Astrocyte (in vitro differentiated cells and primary cell): Measurements from ENCODE around the gene ADAMTS17. TPM values are rescaled to one million over a fixed set of nuclear protein-coding genes. Genes with fewer than 3 reads are reported as not detected.

Experiments used
- DNase-seq: peaks from one replicate; pipeline ENCODE4 v3.0.0-alpha.2; 2010; ENCODE audit warnings: low read depth
- FAIRE-seq: peaks from 2 replicates; lab custom pipeline; 2011; peaks lifted over from hg19 to GRCh38; lab: Jason Lieb, UNC
- H2AFZ ChIP-seq: 2 replicates; pipeline ENCODE4 v1.6.0; 2012; ENCODE audit warnings: low read depth, low read length, inconsistent platforms
- H3K27ac ChIP-seq: 2 replicates; pipeline ENCODE4 v1.5.1; 2011; ENCODE audit warnings: low read depth, low read length, inconsistent platforms
- H3K27me3 ChIP-seq: 2 replicates; pipeline ENCODE4 v1.6.0; 2011; ENCODE audit warnings: low read length, inconsistent platforms; ENCODE audit not compliant: insufficient read depth
- H3K36me3 ChIP-seq: 2 replicates; pipeline ENCODE4 v1.5.1; 2011; ENCODE audit warnings: low read length, inconsistent platforms; ENCODE audit not compliant: insufficient read depth
- H3K4me1 ChIP-seq: 2 replicates; pipeline ENCODE4 v1.5.1; 2011; ENCODE audit warnings: low read length, inconsistent platforms; ENCODE audit not compliant: insufficient read depth
- H3K4me2 ChIP-seq: 2 replicates; pipeline ENCODE4 v1.6.0; 2012; ENCODE audit warnings: low read length, inconsistent platforms
- H3K4me3 ChIP-seq: 2 replicates; pipeline ENCODE4 v1.5.1; 2011; ENCODE audit warnings: low read depth, mild to moderate bottlenecking, low read length, inconsistent platforms; ENCODE audit not compliant: insufficient read depth
- H3K79me2 ChIP-seq: 2 replicates; pipeline ENCODE4 v1.6.0; 2012; ENCODE audit warnings: mild to moderate bottlenecking, low read length, inconsistent platforms; ENCODE audit not compliant: insufficient read depth
- H3K9ac ChIP-seq: 2 replicates; pipeline ENCODE4 v1.6.0; 2012; ENCODE audit warnings: mild to moderate bottlenecking, low read length, inconsistent platforms
- H3K9me3 ChIP-seq: 2 replicates; pipeline ENCODE4 v1.5.1; 2012; ENCODE audit warnings: low read depth, mild to moderate bottlenecking, low read length, inconsistent platforms; ENCODE audit not compliant: insufficient read depth
- H4K20me1 ChIP-seq: 2 replicates; pipeline ENCODE4 v1.6.0; 2012; ENCODE audit warnings: low read length, inconsistent platforms; ENCODE audit not compliant: insufficient read depth
- H3K27ac Mint-ChIP-seq: one replicate; pipeline ENCODE4 v1.8.0; 2021; ENCODE audit warnings: mild to moderate bottlenecking, mixed read lengths; ENCODE audit not compliant: unreplicated experiment
- H3K27me3 Mint-ChIP-seq: one replicate; pipeline ENCODE4 v1.8.0; 2021; ENCODE audit warnings: low read depth, mixed read lengths; ENCODE audit not compliant: unreplicated experiment
- H3K36me3 Mint-ChIP-seq: one replicate; pipeline ENCODE4 v1.8.0; 2021; ENCODE audit warnings: low read depth, mixed read lengths; ENCODE audit not compliant: unreplicated experiment
- H3K4me1 Mint-ChIP-seq: one replicate; pipeline ENCODE4 v1.8.0; 2021; ENCODE audit warnings: low read depth, mixed read lengths; ENCODE audit not compliant: unreplicated experiment
- H3K4me3 Mint-ChIP-seq: one replicate; pipeline ENCODE4 v1.8.0; 2021; ENCODE audit warnings: mild to moderate bottlenecking, moderate library complexity, mixed read lengths; ENCODE audit not compliant: unreplicated experiment
- H3K9me3 Mint-ChIP-seq: one replicate; pipeline ENCODE4 v1.8.0; 2021; ENCODE audit warnings: mild to moderate bottlenecking, mixed read lengths; ENCODE audit not compliant: unreplicated experiment
- CTCF ChIP-seq: IDR thresholded peaks from 2 replicates; pipeline ENCODE4 v1.5.1; 2011; ENCODE audit warnings: low read depth, mild to moderate bottlenecking, inconsistent platforms, low read length, moderate library complexity; ENCODE audit not compliant: insufficient read depth
- EZH2 ChIP-seq: IDR thresholded peaks from 2 replicates; pipeline ENCODE4 v1.6.1; 2012; ENCODE audit warnings: mild to moderate bottlenecking, low read length, inconsistent platforms; ENCODE audit not compliant: insufficient read depth
- total RNA-seq: library from RNA; stranded (reverse); gene quantifications from 2 replicates; pipeline ENCODE4 v1.2.1, GENCODE V29; 2021

ADAMTS17 gene
- total RNA-seq, 1 donor from 2014 or later = 0.27 TPM

DNA sequence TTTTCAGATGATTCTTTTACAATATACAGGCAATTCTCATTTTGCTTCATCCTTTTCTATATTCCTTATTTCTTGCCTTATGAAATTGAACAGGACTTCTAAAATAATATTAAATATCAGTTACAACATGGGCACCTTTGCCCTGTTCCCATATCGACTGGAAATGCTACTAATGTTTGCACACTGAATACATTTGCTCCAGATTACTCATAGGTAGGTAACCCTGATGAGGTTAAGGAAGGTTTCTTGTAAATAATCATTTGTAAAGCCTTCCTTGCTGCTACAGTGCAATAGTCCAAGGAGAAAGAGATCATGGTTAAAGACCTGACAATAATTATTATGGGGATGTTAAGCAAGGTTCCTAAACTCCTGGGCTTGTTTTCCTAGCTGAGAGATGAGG lies 175.5 kb downstream of the ADAMTS17 start:
- H3K4me1 Mint-ChIP-seq = no peaks in the 10 kb centered on the region
- H3K36me3 Mint-ChIP-seq = no peaks in the 10 kb centered on the region
- no peak for FAIRE-seq
- H3K27me3 Mint-ChIP-seq = peaks cover 46% of the 10 kb centered on the region
- H3K36me3 ChIP-seq = no peaks in the 10 kb centered on the region
- H3K79me2 ChIP-seq = no peaks in the 10 kb centered on the region
- no peak overlapping the region for H3K27ac Mint-ChIP-seq
- no peak overlapping the region for H3K4me3 Mint-ChIP-seq
- H3K27ac ChIP-seq = no peak overlapping the region
- no peak overlapping the region for H3K4me3 ChIP-seq
- no peaks in the 10 kb centered on the region for H3K27me3 ChIP-seq
- H4K20me1 ChIP-seq = no peaks in the 10 kb centered on the region
- no peak overlapping the region for H2AFZ ChIP-seq
- H3K9me3 Mint-ChIP-seq = peaks cover 7% of the 10 kb centered on the region
- H3K9me3 ChIP-seq = peaks cover 4% of the 10 kb centered on the region
- H3K9ac ChIP-seq = no peak overlapping the region
- TF ChIP-seq CTCF (no peak), EZH2 (no peak)
- no peak for DNase-seq
- no peaks in the 10 kb centered on the region for H3K4me1 ChIP-seq
- no peak overlapping the region for H3K4me2 ChIP-seq

GRCh38 chr15:100163961-100164360 lies 177.8 kb downstream of the ADAMTS17 start:
- Mint-ChIP-seq H3K36me3 (no peaks in the 10 kb centered on the region), H3K4me3 (no peak overlapping the region), H3K4me1 (no peaks in the 10 kb centered on the region), H3K27ac (no peak overlapping the region), H3K9me3 (peaks cover 2% of the 10 kb centered on the region), H3K27me3 (peaks cover 38% of the 10 kb centered on the region)
- Histone ChIP-seq H3K27me3 (no peaks in the 10 kb centered on the region), H3K27ac (no peak overlapping the region), H2AFZ (no peak overlapping the region), H3K9ac (no peak overlapping the region), H3K4me3 (no peak overlapping the region), H3K79me2 (no peaks in the 10 kb centered on the region), H3K36me3 (no peaks in the 10 kb centered on the region), H3K4me1 (no peaks in the 10 kb centered on the region), H3K4me2 (no peak overlapping the region), H3K9me3 (no peaks in the 10 kb centered on the region), H4K20me1 (no peaks in the 10 kb centered on the region)
- DNase-seq = no peak
- TF ChIP-seq EZH2 = no peak
- FAIRE-seq = no peak

- DNase-seq (no peak), FAIRE-seq (no peak)
- Histone ChIP-seq H3K4me3 (no peak overlapping the region), H2AFZ (no peak overlapping the region), H3K9me3 (no peaks in the 10 kb centered on the region), H3K4me2 (no peak overlapping the region), H3K4me1 (no peaks in the 10 kb centered on the region), H3K27ac (no peak overlapping the region), H3K79me2 (no peaks in the 10 kb centered on the region), H3K27me3 (no peaks in the 10 kb centered on the region), H3K9ac (no peak overlapping the region), H4K20me1 (no peaks in the 10 kb centered on the region), H3K36me3 (no peaks in the 10 kb centered on the region)
- Mint-ChIP-seq H3K27me3 (peaks cover 21% of the 10 kb centered on the region), H3K4me3 (no peak overlapping the region), H3K27ac (no peak overlapping the region), H3K36me3 (no peaks in the 10 kb centered on the region), H3K4me1 (no peaks in the 10 kb centered on the region), H3K9me3 (no peaks in the 10 kb centered on the region)
- TF ChIP-seq EZH2 (no peak), CTCF (no peak)
Measured at GRCh38 chr15:100160953-100161352, 180.8 kb downstream of the ADAMTS17 start.
